ENCODE data around the gene KREMEN2. TPM values are rescaled to one million over a fixed set of nuclear protein-coding genes. Genes with fewer than 3 reads are reported as not detected.

Gene KREMEN2
- total and polyA plus RNA-seq, 9 of the 15 experiments (the other 6 are each of a cell fraction or from before 2014, with no cell fraction given) = 0.04 to 7.7 (median 1.5) TPM; not detected in 1

DNA sequence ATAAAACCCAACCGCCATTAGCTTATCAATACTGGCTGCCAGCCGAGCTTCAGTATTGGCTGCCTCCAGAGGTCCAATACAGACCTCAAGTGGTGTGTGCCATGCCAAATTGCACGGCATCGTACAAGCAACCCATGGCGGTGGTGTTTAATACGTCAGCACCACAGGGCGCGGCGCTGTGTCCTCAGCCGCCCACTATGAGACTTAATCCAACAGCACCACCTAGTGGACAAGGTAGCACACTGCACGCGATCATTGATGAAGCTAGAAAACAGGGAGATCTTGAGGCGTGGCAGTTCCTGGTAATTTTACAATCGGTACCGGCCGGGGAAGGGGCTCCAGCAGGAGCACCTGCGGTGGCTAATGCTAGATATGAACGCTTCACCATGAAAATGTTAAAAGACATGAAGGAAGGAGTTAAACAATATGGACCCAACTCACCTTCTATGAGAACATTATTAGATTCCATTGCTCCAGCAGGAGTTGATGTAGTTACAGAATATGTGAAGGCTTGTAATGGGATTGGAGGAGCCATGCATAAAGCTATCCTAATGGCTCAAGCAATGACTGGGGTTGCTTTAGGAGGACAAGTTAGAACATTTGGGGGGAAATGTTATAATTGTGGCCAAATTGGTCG, 36.9 kb upstream of the KREMEN2 start (continued):
- TF ChIP-seq, protein P1, sequence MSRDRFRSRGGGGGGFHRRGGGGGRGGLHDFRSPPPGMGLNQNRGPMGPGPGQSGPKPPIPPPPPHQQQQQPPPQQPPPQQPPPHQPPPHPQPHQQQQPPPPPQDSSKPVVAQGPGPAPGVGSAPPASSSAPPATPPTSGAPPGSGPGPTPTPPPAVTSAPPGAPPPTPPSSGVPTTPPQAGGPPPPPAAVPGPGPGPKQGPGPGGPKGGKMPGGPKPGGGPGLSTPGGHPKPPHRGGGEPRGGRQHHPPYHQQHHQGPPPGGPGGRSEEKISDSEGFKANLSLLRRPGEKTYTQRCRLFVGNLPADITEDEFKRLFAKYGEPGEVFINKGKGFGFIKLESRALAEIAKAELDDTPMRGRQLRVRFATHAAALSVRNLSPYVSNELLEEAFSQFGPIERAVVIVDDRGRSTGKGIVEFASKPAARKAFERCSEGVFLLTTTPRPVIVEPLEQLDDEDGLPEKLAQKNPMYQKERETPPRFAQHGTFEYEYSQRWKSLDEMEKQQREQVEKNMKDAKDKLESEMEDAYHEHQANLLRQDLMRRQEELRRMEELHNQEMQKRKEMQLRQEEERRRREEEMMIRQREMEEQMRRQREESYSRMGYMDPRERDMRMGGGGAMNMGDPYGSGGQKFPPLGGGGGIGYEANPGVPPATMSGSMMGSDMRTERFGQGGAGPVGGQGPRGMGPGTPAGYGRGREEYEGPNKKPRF (IDR thresholded peaks at IDR 0.05; ENCODE audit: low read depth, low read length) = no peak
- TF ChIP-seq HNRNPL (IDR thresholded peaks at IDR 0.05; ENCODE audit: low read depth, low read length) = no peak
- TF ChIP-seq RBM22 (IDR thresholded peaks at IDR 0.05; ENCODE audit: low read depth, low read length, poor library complexity, severe bottlenecking) = no peak
- no peak for TF ChIP-seq LCOR (CRISPR knock-in tag; IDR thresholded peaks at IDR 0.05)
- TF ChIP-seq ZFP36 (IDR thresholded peaks at IDR 0.05; ENCODE audit: low read depth, low read length, partially characterized antibody) = peak; percentile 30
- no peak for TF ChIP-seq SMARCB1 (IDR thresholded peaks at IDR 0.05; ENCODE audit: insufficient read length, low read depth)
- no peak for TF ChIP-seq NR1H2 (CRISPR knock-in tag; IDR thresholded peaks at IDR 0.05)
- TF ChIP-seq, protein P2, sequence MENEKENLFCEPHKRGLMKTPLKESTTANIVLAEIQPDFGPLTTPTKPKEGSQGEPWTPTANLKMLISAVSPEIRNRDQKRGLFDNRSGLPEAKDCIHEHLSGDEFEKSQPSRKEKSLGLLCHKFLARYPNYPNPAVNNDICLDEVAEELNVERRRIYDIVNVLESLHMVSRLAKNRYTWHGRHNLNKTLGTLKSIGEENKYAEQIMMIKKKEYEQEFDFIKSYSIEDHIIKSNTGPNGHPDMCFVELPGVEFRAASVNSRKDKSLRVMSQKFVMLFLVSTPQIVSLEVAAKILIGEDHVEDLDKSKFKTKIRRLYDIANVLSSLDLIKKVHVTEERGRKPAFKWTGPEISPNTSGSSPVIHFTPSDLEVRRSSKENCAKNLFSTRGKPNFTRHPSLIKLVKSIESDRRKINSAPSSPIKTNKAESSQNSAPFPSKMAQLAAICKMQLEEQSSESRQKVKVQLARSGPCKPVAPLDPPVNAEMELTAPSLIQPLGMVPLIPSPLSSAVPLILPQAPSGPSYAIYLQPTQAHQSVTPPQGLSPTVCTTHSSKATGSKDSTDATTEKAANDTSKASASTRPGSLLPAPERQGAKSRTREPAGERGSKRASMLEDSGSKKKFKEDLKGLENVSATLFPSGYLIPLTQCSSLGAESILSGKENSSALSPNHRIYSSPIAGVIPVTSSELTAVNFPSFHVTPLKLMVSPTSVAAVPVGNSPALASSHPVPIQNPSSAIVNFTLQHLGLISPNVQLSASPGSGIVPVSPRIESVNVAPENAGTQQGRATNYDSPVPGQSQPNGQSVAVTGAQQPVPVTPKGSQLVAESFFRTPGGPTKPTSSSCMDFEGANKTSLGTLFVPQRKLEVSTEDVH (IDR thresholded peaks at IDR 0.05; ENCODE audit: low read depth, partially characterized antibody) = no peak
- TF ChIP-seq NFIC (IDR thresholded peaks at IDR 0.05) = no peak
- TF ChIP-seq GTF2E2 (tag; IDR thresholded peaks at IDR 0.05) = no peak
- TF ChIP-seq PHF8 (IDR thresholded peaks at IDR 0.05; ENCODE audit: borderline replicate concordance, low read length) = no peak
- TF ChIP-seq, protein P3, sequence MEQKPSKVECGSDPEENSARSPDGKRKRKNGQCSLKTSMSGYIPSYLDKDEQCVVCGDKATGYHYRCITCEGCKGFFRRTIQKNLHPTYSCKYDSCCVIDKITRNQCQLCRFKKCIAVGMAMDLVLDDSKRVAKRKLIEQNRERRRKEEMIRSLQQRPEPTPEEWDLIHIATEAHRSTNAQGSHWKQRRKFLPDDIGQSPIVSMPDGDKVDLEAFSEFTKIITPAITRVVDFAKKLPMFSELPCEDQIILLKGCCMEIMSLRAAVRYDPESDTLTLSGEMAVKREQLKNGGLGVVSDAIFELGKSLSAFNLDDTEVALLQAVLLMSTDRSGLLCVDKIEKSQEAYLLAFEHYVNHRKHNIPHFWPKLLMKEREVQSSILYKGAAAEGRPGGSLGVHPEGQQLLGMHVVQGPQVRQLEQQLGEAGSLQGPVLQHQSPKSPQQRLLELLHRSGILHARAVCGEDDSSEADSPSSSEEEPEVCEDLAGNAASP (IDR thresholded peaks at IDR 0.05) = no peak
- TF ChIP-seq, protein P4, sequence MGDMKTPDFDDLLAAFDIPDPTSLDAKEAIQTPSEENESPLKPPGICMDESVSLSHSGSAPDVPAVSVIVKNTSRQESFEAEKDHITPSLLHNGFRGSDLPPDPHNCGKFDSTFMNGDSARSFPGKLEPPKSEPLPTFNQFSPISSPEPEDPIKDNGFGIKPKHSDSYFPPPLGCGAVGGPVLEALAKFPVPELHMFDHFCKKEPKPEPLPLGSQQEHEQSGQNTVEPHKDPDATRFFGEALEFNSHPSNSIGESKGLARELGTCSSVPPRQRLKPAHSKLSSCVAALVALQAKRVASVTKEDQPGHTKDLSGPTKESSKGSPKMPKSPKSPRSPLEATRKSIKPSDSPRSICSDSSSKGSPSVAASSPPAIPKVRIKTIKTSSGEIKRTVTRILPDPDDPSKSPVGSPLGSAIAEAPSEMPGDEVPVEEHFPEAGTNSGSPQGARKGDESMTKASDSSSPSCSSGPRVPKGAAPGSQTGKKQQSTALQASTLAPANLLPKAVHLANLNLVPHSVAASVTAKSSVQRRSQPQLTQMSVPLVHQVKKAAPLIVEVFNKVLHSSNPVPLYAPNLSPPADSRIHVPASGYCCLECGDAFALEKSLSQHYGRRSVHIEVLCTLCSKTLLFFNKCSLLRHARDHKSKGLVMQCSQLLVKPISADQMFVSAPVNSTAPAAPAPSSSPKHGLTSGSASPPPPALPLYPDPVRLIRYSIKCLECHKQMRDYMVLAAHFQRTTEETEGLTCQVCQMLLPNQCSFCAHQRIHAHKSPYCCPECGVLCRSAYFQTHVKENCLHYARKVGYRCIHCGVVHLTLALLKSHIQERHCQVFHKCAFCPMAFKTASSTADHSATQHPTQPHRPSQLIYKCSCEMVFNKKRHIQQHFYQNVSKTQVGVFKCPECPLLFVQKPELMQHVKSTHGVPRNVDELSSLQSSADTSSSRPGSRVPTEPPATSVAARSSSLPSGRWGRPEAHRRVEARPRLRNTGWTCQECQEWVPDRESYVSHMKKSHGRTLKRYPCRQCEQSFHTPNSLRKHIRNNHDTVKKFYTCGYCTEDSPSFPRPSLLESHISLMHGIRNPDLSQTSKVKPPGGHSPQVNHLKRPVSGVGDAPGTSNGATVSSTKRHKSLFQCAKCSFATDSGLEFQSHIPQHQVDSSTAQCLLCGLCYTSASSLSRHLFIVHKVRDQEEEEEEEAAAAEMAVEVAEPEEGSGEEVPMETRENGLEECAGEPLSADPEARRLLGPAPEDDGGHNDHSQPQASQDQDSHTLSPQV (IDR thresholded peaks at IDR 0.05) = no peak; the same call in 1 of the 2 replicates
- TF ChIP-seq KAT2B (IDR thresholded peaks at IDR 0.05; ENCODE audit: low read depth, low read length) = no peak
- TF ChIP-seq BRD9 (IDR thresholded peaks at IDR 0.05; ENCODE audit: low read depth, partially characterized antibody) = no peak

All from K562 (cell line).